GM19239 (cell line): Measurements from ENCODE around the gene ROBO1.
"Not testable (repeated sequence)": the region's sequence is repeated elsewhere in the genome, so short reads cannot be mapped to it uniquely, and the experiment has no call there.

ENCODE experiments used
- DNase-seq: peaks from one replicate; pipeline ENCODE4 v3.0.0; 2011; ENCODE audit warnings: low spot score; ENCODE audit not compliant: insufficient read length
- FAIRE-seq: peaks from 2 replicates; lab custom pipeline; 2011; peaks lifted over from hg19 to GRCh38; lab: Jason Lieb, UNC

Gene ROBO1

DNA sequence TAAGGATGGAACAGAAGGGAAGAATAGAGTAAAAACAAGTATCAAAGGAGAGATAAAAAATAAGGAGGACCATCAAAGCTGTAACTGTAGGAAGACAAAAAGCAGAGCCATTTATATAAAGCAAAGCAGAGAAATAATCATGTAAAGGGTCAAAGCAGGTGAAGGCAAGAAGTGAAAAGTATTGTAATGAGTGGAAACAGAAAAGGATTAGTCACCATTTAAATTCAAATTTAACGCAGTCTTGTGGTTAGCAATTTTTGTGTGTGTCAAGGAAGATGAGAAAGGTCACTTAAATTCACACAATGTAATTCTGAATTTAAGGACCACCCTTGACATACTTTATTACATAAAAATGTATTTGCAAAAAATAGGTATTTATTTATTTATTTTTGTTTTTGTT lies 567.8 kb downstream of the ROBO1 start:
- FAIRE-seq, result no peak
- DNase-seq, result no peak

- FAIRE-seq (no peak), DNase-seq (no peak)
Observed at GRCh38 chr3:79187426-79187825, 580.4 kb downstream of the ROBO1 start.

DNA sequence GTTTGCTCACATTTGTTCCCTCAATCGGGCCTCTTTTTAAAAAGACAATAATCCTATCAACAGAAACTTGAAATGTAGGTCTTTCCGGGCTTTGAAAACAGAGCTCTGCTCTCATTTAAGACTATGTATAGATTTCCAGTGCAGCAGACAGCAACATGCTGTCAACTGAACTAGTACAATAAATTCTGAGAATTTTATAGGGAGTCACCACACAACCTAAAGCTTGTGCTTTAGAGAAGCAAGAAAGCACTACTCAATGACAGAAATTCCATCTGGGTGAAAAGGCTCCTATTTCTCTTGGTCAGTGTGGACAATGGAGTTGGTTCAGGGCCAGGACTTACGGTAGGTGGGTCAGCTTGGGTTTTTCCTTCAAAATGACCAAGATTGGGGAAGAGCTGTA lies 583.5 kb downstream of the ROBO1 start:
- DNase-seq, result no peak

DNA sequence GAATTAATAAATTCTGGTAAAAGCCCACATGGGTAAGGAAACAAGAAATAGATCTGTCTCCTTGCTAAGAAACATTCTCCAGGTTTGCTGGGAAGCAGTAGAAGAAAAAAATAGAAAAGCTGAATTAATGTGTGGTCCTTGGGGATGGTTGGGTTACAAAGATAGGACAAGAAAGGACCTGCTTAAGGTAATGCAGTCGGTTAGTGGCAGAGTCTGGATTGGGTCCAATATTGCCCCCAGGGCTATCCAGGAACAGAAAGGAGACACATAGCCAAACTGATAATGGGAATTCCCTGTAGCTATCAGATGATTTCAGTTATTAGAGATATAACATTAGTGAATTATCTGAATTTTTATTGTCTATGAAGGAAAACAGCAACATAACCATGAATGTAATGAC lies 584.3 kb downstream of the ROBO1 start:
- FAIRE-seq, result no peak
- no peak for DNase-seq

More for the DNA sequence above, 583.5 kb downstream of the ROBO1 start:
- no peak for FAIRE-seq

GRCh38 chr3:79178471-79179180 lies 589.2 kb downstream of the ROBO1 start:
- no peak for DNase-seq
- no peak for FAIRE-seq

GRCh38 chr3:79175870-79176269 lies 591.9 kb downstream of the ROBO1 start:
- DNase-seq, result no peak
- FAIRE-seq, result no peak

- FAIRE-seq, DNase-seq: not testable (repeated sequence)
Observed at GRCh38 chr3:79173259-79173658, 594.5 kb downstream of the ROBO1 start.

DNA sequence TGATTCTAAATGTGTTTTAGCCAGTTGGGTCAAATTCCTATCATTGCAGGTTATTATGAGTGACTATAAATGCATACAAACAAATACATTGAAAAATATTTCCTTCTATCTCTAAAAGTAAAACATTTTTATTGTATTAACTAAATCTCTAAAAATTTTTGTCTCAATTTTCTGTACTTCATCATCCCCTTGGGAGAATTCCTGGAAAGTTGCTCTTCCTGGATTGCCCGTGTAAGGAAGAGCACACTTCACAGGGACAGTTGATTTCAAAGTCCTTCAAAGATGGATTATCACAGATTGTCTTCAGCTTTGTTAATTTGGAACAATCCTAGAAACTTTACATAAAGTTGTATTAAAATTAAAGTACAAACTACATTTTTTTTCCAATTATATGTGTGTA lies 595.6 kb downstream of the ROBO1 start:
- FAIRE-seq (no peak), DNase-seq (no peak)

DNA sequence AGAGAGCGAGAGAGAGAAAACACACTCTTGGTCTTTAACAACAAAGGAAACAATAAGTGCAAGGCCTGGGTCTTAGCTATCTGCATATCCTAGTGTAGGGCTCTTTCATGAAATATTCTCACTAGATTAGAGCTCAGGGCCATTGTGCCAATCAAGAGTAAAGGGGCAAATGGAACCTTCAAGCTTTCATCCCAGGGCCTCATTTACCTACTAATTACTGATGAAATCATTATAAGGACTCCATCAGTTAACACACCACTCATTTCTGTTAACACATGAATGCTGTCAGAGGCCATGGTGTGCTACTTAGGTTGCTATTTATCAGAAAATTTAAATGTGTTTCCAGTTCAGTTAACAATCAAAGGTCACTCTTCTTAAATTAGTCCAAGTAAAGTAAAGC lies 597.8 kb downstream of the ROBO1 start:
- FAIRE-seq, result no peak
- DNase-seq, result no peak

DNA sequence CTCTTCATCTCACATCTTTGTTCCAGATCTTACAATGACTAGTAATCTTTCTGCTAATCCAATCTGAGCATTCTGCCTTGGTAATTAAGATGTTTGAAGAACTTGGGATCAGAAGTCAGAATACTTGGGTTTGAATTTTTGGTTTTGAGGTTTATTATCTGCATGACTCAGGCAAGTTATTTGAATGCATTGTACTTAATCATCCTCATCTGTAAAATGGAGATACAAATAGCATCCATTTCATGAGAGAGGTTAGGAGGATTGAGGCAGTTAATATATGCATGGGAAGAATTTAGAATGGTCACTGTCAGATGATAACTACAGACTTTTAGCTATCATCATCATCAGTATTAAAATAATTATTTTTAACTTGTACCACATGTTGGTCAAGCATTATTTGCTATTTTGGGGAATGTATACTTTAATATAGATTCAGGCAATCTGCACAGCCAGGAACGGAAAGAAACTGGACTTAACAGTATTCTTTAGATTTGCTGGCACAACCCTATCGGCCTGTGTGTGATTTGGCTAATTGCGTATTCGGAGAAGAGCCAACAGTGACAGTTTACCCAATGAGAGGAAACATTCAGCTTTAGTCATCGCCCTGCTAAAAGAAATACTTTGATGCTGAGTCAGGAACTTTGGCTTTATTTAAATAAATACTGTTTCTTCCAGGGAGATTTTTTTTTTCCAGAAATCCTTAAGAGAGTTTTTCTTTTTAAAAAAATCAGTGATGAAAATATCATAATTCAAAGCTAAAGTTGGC lies 600.0 kb downstream of the ROBO1 start:
- FAIRE-seq, result no peak
- DNase-seq, result no peak

DNA sequence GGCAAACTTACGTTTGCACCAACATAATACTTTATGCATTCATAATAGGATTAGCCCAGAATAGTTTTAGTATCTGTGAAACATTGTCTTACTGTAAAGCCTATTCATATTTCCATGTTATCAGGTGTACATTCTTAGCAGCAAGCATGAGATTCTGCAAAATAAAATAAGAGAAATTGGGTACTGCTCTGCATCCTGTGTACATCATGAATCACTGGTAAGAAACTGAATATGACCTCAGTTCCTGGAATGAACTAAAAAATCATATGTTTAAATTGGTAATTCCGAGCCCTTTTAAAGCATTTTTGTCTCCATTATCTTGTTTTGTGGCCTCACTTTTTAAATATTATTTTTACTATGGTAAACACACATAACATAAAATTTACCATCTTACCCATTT lies 605.1 kb downstream of the ROBO1 start:
- no peak for DNase-seq
- no peak for FAIRE-seq

GRCh38 chr3:79161941-79162340 lies 605.9 kb downstream of the ROBO1 start:
- FAIRE-seq (no peak), DNase-seq (no peak)

DNA sequence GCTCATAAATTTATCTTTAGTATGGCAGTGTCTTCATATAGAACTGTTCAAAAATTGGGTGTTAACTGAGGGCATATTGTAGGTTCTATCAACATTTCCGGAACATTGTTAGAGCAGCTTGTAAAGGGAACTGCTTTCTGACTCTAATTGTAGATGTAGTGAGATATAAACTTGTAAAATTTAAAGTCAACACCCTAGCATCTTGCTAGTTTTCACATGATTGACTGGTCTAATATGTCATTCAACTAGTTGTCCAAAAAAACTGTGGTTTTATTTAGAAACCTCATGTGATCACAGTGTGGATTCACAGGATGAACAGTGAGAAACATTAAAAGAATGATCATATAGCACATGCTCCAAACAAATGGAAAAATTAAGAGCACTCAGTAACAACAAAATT lies 607.4 kb downstream of the ROBO1 start:
- no peak for DNase-seq
- FAIRE-seq, result no peak

- no peak for DNase-seq
- FAIRE-seq, result no peak
Observed at GRCh38 chr3:79159736-79160135, 608.1 kb downstream of the ROBO1 start.

DNA sequence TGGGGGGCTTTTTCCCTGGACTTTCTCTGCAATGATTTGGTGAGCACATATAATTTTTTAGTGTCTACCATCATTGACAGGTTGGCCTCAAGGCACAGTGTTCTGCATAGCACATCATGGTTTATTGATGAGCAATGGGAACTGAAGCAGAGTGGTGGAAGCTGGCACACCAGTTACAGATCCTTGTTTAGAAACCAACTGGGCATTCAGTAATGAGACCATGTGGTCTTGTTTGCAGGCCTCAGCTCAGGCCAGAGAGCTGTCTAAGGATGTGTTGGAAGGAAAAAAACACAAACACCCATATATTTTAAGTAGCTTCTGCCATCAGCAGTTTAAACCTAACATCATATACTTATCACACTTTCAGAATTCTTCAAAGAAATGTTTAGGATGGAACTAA lies 610.6 kb downstream of the ROBO1 start:
- no peak for DNase-seq
- FAIRE-seq, result no peak

- no peak for DNase-seq
- FAIRE-seq, result no peak
Observed at GRCh38 chr3:79154865-79155264, 612.9 kb downstream of the ROBO1 start.

- FAIRE-seq (no peak), DNase-seq (no peak)
Observed at GRCh38 chr3:79148786-79149185, 619.0 kb downstream of the ROBO1 start.

GRCh38 chr3:79146024-79146423 lies 621.8 kb downstream of the ROBO1 start:
- FAIRE-seq, result no peak
- no peak for DNase-seq

DNA sequence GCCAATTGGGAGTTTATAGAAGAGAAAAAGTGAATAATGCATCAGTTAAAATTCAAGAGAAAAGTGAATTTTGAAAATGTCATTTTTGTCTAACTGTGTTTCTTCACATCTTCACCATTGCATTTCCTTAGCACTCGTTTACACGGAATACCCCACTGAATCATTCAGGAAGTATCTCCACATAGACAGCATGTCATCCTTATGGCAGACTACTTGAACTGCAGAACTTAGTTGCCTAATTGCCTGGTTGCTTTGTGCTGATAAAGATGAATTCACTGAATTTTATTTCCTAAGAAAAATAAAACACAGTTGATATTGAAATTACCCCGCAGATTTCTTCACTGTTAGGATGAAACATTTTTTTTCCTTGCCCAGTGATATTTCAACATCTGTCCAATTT lies 627.1 kb downstream of the ROBO1 start:
- no peak for DNase-seq
- no peak for FAIRE-seq

DNA sequence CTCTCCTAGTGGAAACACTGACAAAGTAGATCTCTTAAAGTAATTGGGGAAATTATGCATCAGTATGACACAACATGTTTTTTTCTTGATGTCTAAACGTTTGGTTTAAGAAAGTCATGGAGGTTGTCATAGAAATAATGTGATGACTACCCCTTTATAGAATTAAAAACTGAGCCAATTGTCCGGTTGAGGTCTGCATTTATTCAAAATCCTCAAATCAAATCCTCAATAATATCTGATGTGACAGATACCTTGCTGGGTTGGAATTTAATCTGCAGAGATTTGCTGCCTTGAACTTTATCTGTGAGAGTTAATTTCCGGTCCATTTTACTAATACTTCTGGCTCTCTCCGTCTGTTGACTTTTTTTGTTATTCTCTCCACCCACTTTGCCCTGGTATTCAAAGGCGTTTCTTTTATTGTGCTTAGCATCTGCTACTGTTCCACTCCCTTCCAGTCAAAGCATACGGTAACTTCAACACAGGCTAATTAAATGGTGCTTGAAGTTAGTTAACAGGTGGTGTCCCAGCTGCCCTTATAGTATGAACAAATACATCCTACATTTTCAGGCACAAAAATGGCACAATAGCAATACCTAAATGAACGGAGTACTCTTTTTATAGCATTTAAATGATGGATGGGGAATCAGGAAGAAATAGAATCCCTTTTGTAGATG lies 628.3 kb downstream of the ROBO1 start:
- no peak for DNase-seq
- no peak for FAIRE-seq

- DNase-seq, result no peak
- FAIRE-seq, result no peak
Observed at GRCh38 chr3:79125313-79125984, 642.3 kb downstream of the ROBO1 start.
